GM12892 (cell line): ENCODE results near the gene CEP131.

Experiments
- DNase-seq: peaks from one replicate; pipeline ENCODE4 v3.0.0; 2011; ENCODE audit not compliant: insufficient read length
- FAIRE-seq: peaks from 2 replicates; lab custom pipeline; 2011; peaks lifted over from hg19 to GRCh38; lab: Jason Lieb, UNC
- POLR2A ChIP-seq: IDR thresholded peaks from 2 replicates; pipeline ENCODE4 v1.6.1; 2011; ENCODE audit warnings: low read depth, low read length, control low read depth
- POLR2AphosphoS5 ChIP-seq: IDR thresholded peaks from 2 replicates; pipeline ENCODE4 v1.6.1; 2011; ENCODE audit warnings: low read depth, low read length, control low read depth
- TAF1 ChIP-seq: IDR thresholded peaks from 2 replicates; pipeline ENCODE4 v1.6.1; 2011; ENCODE audit warnings: low read depth, mild to moderate bottlenecking, control low read depth, low read length, borderline replicate concordance

CEP131 gene

DNA sequence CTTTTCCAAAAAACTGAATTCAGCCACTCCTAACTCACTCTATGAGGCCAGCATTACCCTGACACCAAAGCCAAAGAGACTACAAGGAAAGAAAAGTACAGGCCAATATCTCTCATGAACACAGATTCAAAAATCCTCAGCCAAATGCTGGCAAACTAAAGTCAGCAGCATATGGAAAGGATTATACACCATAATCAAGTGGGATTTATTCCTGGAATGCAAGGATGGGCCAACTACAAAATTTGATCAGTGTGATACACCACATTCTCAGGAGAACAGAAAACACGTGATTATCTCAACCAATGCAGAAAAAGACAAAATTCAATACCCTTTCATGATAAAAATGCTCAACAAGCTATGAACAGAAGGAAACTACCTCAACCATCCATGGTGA lies 49.0 kb downstream of the CEP131 start:
- no peak for DNase-seq
- FAIRE-seq: no peak
- TF ChIP-seq POLR2A (no peak), TAF1 (no peak), POLR2AphosphoS5 (no peak)

DNA sequence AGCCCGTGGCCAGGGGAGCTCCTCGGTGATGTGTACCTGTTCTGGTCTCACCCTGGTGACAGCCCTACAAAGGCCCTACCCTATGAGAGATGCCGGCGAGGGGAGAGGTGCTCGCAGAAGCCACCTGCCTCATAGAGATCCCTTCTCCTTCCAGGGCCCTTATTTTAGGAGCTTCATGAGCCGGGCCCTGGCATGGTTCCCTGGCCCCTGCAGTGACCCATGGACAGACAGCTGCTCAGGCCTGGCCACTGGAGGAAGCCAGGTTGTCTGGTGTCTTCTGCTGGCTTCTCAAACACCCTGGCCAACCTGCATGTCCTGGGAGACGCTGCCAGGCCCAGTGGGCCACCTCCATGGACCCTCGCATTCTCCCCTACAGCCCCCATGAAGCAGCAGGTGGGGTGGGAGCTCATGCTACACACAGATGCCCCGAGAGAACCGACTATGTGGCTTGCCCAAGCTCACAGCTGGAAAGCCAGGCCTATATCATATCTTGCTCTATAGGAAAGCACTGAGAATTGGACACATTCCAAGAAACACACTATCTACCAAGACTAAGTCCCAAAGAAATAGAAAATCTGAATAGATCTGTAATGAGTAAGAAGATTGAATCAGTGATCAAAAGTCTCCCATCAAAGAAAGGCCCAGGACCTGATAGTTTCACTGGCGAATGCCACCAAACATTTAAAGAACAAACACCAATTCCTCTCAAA lies 49.6 kb downstream of the CEP131 start:
- no peak for TF ChIP-seq POLR2AphosphoS5
- no peak for TF ChIP-seq TAF1
- TF ChIP-seq POLR2A: no peak
- DNase-seq: no peak
- FAIRE-seq: no peak

GRCh38 chr17:81171941-81172340 lies 50.8 kb downstream of the CEP131 start:
- DNase-seq (no peak), FAIRE-seq (no peak)
- TF ChIP-seq POLR2AphosphoS5 (no peak), TAF1 (no peak), POLR2A (no peak)

DNA sequence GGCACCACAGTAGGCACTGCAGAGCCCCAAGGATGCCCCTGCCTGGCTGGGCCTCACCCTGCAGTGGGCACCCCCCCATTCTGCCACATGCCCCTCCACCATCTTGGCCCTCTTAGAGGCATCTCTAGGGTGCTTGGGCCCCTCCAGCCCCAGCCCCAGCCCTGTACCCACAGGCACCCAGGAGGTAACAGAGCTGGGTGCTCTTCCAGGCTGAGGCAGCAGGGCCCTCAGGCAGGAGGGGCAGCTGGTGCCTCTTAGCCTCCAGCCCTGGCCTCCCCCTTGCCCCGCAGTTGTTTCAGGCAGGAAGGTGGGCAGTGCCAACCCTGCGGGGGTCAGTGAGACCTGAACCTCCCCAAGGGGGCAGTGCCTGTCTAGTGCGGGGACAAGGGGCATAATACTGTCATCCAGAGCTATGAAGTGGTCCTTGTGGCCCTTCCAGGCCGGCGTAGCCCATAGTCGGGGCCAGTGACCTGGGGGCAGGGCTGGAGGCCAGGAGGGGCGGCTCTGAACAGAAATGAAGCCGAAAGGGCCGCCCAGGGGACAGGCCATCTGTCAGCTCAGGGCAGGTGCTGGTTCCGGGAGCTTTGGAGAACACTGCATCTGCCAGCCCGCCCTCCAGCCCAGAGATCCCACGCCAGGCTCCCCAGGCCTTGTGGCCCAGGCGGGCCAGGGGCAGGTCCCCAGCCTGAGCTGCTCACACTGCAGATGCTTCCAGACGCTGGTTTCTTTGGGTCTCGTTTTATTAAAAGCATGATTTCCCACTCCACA lies 51.9 kb downstream of the CEP131 start:
- no peak for FAIRE-seq

GRCh38 chr17:81169870-81170309 lies 52.9 kb downstream of the CEP131 start:
- TF ChIP-seq TAF1 (no peak), POLR2A (no peak), POLR2AphosphoS5 (no peak)
- DNase-seq: no peak
- FAIRE-seq: peak; percentile 33

More for the DNA sequence above, 51.9 kb downstream of the CEP131 start:
- DNase-seq: no peak
- TF ChIP-seq POLR2AphosphoS5 (no peak), TAF1 (no peak), POLR2A (no peak)

- FAIRE-seq (no peak), DNase-seq (no peak)
- no peak for TF ChIP-seq POLR2AphosphoS5
- no peak for TF ChIP-seq TAF1
- no peak for TF ChIP-seq POLR2A
These were observed 55.1 kb downstream of the CEP131 start for GRCh38 chr17:81167638-81168037.

DNA sequence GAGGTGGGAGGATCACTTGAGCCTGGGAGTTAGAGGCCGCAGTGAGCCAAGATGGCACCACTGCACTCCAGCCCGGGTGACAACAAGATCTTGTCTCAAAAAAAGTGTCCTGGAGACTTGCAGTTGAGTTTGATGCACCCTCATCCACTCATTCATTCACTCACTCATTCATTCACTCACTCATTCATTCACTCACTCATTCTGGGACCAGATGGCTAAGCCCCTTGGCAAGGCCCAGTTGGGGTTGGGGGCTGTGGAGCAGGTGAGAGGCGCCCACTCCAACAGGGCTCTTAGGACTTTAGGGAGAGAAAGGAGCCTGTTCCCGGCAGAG lies 55.6 kb downstream of the CEP131 start:
- no peak for DNase-seq
- no peak for TF ChIP-seq TAF1
- TF ChIP-seq POLR2AphosphoS5: no peak
- TF ChIP-seq POLR2A: no peak
- no peak for FAIRE-seq

DNA sequence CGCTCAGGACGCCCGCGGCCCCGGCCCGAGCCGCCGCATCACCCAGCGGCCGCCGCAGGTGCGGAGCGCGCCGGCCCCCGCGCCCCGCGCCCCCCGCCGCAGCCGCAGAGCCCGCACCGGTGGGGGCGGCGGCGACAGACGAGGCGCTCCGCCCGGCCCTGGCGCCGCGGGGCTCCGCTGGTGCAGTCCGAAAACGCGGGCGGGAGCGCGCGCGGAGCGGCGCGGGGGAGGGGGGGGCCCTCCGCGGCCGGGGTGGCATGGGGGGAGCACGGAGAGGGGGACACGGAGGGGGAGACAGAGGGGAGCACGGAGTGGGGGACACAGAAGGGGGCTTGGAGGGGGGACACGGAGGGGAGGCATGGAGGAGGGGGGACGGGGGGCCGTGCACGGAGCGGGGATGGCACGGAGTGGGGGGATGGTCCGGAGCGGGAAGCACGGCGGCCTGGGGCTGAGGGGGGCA lies 56.7 kb downstream of the CEP131 start, which contains the start of gene AATK:
TSS of gene AATK (minus strand) at position 189 of the 460 bp plus-strand sequence. CDS start 229 bp downstream, outside the sequence.
- no peak for FAIRE-seq
- DNase-seq: no peak
- TF ChIP-seq POLR2AphosphoS5: no peak
- TF ChIP-seq TAF1: no peak
- no peak for TF ChIP-seq POLR2A

DNA sequence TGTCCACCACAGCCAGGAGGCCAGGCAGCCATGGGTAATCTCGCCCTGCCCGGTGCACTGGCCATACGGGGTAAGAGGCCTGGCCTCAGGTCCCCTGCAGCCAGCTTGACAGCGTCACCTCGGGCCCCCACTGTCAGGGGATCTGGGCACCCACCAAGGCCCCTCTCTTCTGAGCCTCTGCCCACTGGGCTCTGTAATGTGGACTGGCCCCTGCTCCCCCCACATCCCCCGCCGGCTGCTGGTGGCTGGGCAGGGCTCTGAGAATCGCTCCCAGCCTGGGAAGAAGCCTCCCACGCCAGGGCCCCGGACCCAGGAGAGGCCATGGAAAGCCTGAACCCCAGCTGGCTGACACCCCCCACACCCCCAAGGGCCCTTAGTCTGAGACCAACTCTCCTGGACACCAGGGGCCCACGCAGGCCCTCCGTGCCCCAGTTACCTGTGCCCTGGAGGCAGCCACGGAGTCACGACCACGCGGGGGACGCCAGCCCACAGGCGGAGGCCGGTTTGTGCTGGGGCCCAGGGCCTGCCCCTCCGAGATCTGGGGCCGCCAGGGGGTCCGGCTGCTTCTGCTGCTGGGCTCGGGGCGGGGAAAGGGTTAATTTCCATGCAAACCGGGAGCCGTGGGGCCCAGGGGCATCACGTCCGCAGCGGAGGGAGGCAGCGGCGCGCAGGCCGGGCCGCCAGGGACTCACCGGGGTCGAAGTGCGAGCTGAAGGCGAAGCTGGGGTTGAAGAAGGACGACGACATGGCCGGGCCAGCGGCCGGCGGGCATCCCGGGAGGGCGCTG lies 57.3 kb downstream of the CEP131 start, which contains the start of gene PVALEF:
TSS of gene PVALEF (plus strand) at position 262 of the 787 bp plus-strand sequence. CDS start 15,720 bp downstream, outside the sequence.
- FAIRE-seq (no peak), DNase-seq (no peak)
- TF ChIP-seq TAF1 (no peak), POLR2AphosphoS5 (no peak), POLR2A (no peak)

GRCh38 chr17:81164371-81165245 lies 58.2 kb downstream of the CEP131 start:
- TF ChIP-seq TAF1 (no peak), POLR2A (no peak), POLR2AphosphoS5 (no peak)
- DNase-seq (no peak), FAIRE-seq (no peak)
